ENCODE measurements around the gene TCOF1.
A peak's percentile ranks its signal among the peaks of the same experiment; 100 is the strongest.

The TCOF1 gene

DNA sequence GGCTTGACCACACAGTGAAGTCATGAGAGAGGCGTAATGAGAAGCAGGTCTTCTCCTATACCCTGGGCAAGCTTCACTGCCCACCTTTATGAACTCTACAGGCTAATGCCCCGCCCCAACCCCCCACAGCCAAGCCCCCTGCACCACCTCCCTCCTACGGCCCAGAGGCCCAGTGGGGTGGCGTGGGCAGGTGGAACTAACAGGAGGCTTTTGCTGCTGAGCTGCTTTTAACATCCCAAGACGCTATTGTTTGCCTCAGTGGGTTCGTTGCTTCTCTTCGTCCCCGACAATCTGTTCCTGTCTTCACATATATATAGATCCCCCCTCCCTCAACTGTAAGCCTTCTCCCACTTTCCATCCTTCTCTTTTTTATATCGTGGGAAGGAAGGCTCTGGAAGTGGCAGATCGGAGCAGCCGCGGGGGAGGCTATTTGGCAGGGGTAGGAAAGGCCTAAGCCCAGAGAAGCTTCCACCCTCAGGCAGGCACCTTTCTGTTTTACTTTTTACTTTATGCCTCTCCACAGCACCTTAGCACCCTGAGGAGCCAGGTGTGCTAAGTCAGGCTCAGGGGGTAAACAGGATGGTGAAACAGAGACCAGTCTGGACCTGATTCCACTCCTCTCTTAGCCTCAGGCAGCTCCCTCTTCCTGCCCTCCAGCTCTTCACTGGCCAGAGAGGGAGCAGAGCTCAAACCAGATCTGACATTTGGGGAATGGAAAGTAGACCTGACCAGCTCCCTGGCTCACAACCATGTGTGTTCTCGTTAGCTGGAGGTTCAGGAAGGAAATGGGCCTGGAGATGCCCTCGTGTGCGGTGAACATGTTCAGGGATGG lies 28.7 kb downstream of the TCOF1 start:
- no peak for DNase-seq (ENCODE audit: extremely low spot score, insufficient read length, low read depth)
- FAIRE-seq = no peak

DNA sequence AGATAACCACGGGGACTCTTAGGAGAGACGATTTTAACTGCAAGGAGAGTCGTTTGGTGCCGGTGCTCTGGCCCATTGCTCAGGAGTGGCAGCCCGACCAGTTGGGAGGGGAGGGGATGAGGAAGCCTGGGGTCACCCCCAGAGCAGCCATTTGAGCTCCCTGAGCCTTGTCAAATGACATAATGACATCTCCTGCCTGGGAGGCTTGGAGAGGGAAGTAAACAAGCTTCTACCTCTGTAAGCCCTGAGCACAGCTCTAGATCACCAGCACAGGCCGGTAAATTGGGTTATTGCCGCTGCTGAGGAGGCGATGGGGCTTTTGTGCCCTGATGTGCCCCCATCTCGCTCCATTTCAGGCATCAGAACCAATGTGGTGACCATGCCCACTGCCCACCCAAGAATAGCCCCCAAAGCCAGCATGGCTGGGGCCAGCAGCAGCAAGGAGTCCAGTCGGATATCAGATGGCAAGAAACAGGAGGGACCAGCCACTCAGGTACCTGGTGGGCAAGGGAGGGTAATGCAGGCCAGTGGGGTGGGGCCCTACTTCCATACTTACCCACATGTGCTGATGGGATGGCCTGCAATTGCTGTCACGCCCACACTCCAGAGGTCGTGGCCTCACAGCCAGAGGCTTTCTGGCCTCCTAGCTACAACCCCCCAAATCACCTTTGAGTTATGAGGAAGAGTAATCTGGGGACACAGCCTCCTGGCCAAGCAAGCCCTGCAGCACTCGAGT lies 32.2 kb downstream of the TCOF1 start:
- no peak for DNase-seq (ENCODE audit: extremely low spot score, insufficient read length, low read depth)
- FAIRE-seq = no peak

GRCh38 chr5:150391064-150391834 lies 33.8 kb downstream of the TCOF1 start:
- FAIRE-seq (no peak), DNase-seq (ENCODE audit: extremely low spot score, insufficient read length, low read depth) (no peak)

- DNase-seq (ENCODE audit: extremely low spot score, insufficient read length, low read depth) (no peak), FAIRE-seq (no peak)
Observed at GRCh38 chr5:150391986-150392385, 34.5 kb downstream of the TCOF1 start.

DNA sequence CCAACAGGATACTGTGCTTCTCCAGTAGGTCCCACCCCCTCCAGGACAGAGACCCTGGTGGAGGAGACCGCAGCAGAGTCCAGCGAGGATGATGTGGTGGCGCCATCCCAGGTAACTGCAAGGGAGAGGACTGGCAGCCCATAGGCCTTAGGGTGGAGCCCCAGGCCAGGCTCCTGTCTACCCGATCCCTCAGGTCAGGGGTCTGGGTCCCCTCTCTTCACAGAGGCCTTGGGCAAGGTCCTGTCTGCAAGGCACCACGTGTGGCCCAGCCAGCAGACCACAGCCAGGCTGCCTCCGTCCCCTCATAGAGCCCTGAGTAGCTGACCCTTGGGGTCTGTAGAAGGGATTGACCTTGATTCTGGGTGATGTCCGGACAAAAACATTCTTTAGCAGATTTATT lies 35.2 kb downstream of the TCOF1 start:
- no peak for DNase-seq (ENCODE audit: extremely low spot score, insufficient read length, low read depth)
- no peak for FAIRE-seq

DNA sequence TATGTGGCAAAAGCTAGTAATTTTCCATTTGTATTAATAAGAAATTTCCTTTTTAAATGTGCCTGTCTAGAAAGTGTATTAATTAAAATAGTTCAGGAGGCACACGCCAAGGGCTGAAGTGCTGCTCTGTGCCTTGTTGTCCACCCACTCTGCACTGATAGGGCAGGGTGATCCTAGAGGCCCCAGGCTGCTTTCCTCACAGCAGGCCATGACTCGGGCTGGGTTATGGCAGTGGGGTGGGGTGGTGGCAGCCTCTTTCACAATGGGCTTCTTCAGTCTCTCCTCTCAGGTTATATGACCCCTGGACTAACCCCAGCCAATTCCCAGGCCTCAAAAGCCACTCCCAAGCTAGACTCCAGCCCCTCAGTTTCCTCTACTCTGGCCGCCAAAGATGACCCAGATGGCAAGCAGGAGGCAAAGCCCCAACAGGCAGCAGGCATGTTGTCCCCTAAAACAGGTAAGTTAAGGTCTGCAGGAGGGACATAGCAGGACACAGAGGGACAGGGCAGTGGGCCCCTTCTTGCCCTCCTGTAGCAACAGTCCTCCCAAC lies 35.7 kb downstream of the TCOF1 start:
- no peak for FAIRE-seq
- DNase-seq (ENCODE audit: extremely low spot score, insufficient read length, low read depth) = no peak

- FAIRE-seq (peak; percentile 18), DNase-seq (ENCODE audit: extremely low spot score, insufficient read length, low read depth) (no peak)
Observed at GRCh38 chr5:150394131-150394530, 36.6 kb downstream of the TCOF1 start.

- DNase-seq (ENCODE audit: extremely low spot score, insufficient read length, low read depth) (no peak), FAIRE-seq (no peak)
Observed at GRCh38 chr5:150394912-150395687, 37.6 kb downstream of the TCOF1 start.

- no peak for FAIRE-seq
- DNase-seq (ENCODE audit: extremely low spot score, insufficient read length, low read depth) = no peak
Observed at GRCh38 chr5:150395688-150395975, 38.1 kb downstream of the TCOF1 start.

GRCh38 chr5:150396267-150396666 lies 38.8 kb downstream of the TCOF1 start:
- no peak for FAIRE-seq
- DNase-seq (ENCODE audit: extremely low spot score, insufficient read length, low read depth) = no peak

- FAIRE-seq = no peak
Observed at GRCh38 chr5:150397146-150397781, 39.8 kb downstream of the TCOF1 start.

DNA sequence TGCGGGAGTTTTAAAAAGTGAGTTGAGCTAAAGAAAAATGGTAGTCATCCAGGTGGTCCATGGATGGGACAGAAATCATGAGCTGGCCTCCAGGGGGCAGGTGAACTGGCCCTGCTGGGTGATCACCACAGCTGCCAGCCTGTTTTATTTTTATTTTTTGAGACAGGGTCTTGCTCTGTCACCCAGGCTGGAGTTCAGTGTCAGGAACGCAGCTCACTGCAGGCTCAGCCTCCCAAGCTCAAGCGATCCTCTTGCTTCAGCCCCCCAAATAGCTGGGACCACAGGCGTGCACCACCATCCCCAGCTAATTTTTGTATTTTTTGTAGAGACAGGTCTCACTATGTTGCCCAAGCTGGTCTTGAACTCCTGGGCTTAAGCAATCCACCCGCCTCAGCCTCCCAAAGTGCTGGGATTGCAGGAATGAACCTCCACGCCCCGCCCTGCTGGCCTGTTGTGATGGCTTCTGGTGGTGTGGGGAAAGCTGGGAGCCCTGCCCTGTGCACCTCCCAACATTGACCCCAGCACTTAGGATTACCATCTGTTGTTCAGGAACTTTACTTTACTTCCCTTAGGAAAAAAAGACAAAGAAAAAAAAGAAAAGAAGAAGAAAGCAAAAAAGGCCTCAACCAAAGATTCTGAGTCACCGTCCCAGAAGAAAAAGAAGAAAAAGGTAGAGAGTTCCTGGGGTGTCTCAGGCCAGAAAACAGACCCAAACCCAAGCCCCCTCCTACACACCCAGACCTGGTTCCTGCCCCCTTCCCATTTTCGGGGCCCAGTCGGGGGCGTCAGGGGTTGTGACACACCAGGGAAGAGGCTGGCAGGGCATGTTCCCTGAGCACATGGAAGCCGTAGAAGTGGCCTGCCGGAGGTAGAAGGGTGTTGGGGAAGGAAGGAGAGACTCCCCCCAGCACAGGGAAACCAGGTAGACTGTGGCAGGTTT lies 40.6 kb downstream of the TCOF1 start:
- no peak for FAIRE-seq
- DNase-seq (ENCODE audit: extremely low spot score, insufficient read length, low read depth) = no peak

More at GRCh38 chr5:150397146-150397781, 39.8 kb downstream of the TCOF1 start:
- no peak for DNase-seq (ENCODE audit: extremely low spot score, insufficient read length, low read depth)

- DNase-seq (ENCODE audit: extremely low spot score, insufficient read length, low read depth) = no peak
- FAIRE-seq = peak; percentile 87
Observed at GRCh38 chr5:150398722-150399523, 41.4 kb downstream of the TCOF1 start.

DNA sequence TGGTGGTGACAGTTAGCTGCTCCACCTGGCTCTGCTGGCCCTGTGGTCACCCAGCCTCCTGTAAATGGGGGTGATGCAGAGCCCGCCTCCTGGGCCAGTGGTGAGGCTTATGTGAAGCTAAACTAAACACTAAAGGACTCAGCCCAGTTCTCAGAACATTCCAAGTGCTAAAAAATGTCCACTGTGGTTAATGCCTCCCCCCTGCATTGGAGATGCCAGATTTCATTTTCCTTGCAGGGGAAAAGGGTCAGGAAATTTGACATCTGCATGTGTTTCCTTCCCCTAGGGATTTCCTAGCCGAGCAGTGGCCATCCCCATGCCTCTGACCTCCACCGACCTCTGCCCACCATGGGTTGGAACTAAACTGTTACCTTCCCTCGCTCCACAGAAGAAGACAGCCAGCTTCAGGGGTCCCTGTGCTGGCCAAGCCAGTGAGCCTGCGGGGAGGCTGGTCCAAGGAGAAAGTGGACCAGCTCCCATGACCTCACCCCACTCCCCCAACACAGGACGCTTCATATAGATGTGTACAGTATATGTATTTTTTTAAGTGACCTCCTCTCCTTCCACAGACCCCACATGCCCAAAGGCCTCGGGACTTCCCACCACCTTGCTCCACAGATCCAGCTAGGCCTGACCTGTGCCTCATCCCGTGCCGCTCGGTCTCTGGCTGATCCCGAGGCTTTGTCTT lies 42.2 kb downstream of the TCOF1 start:
- no peak for DNase-seq (ENCODE audit: extremely low spot score, insufficient read length, low read depth)

GRCh38 chr5:150400316-150401075 lies 43.0 kb downstream of the TCOF1 start:
- FAIRE-seq = peak; percentile 51

More for the DNA sequence above, 42.2 kb downstream of the TCOF1 start:
- FAIRE-seq = no peak

DNA sequence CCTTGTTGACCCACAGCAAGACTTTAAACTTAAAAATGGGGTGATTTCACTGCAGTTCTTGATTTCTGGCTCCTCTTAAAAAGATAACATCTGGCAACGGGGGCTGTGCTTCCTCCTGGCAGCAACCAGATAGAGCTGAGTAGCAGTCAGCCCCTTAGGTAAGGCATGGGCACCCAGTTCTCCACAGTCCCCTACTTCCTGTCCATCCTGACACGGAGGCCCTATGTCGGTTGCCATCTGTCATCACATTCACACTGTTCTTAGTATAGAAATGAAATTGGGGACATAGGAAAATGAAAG lies 43.5 kb downstream of the TCOF1 start:
- DNase-seq (ENCODE audit: extremely low spot score, insufficient read length, low read depth) (no peak), FAIRE-seq (no peak)

More at GRCh38 chr5:150400316-150401075, 43.0 kb downstream of the TCOF1 start:
- no peak for DNase-seq (ENCODE audit: extremely low spot score, insufficient read length, low read depth)

All from GM18507 (cell line).